RWPE2 (cell line): ENCODE measurements around the gene CYP20A1.
"Not testable (repeated sequence)": the region's sequence is repeated elsewhere in the genome, so short reads cannot be mapped to it uniquely, and the experiment has no call there.

Experiments
- ATAC-seq: fragments of 200-7000 bp; cut with Tn5 transposase; 3 replicates; pipeline ENCODE4 v1.9.1; 2021; ENCODE audit warnings: low read depth
- DNase-seq: peaks from one replicate; pipeline ENCODE4 v3.0.0-alpha.2; 2020; ENCODE audit warnings: low spot score
- H3K27ac ChIP-seq: fragments of 450-650 bp; 2 replicates; pipeline ENCODE4 v1.5.1; 2017; ENCODE audit warnings: mild to moderate bottlenecking; ENCODE audit not compliant: poor library complexity, severe bottlenecking
- H3K27me3 ChIP-seq: fragments of 250-450 bp; sonication (Bioruptor Pico); 2 replicates; pipeline ENCODE4 v1.5.1; 2021; ENCODE audit warnings: mild to moderate bottlenecking, moderate library complexity; ENCODE audit not compliant: insufficient read depth, poor library complexity, severe bottlenecking
- H3K36me3 ChIP-seq: fragments of 250-450 bp; sonication (Bioruptor Pico); 2 replicates; pipeline ENCODE4 v1.5.1; 2020; ENCODE audit warnings: low read depth, mild to moderate bottlenecking, moderate library complexity
- H3K4me1 ChIP-seq: fragments of 250-450 bp; sonication (Bioruptor Pico); 2 replicates; pipeline ENCODE4 v1.5.1; 2021; ENCODE audit warnings: mild to moderate bottlenecking, moderate library complexity; ENCODE audit not compliant: insufficient read depth, poor library complexity, severe bottlenecking
- H3K4me3 ChIP-seq: fragments of 250-450 bp; sonication (Bioruptor Pico); 2 replicates; pipeline ENCODE4 v1.5.1; 2021; ENCODE audit warnings: mild to moderate bottlenecking, moderate library complexity; ENCODE audit not compliant: severe bottlenecking
- H3K9me3 ChIP-seq: fragments of 250-450 bp; sonication (Bioruptor Pico); 2 replicates; pipeline ENCODE4 v1.5.1; 2021; ENCODE audit warnings: mild to moderate bottlenecking, moderate library complexity; ENCODE audit not compliant: severe bottlenecking
- CTCF ChIP-seq: fragments of 450-650 bp; IDR thresholded peaks from one replicate; pipeline ENCODE4 v1.5.1; 2017; ENCODE audit warnings: mild to moderate bottlenecking, moderate library complexity; ENCODE audit not compliant: poor library complexity, severe bottlenecking

Gene CYP20A1

GRCh38 chr2:203282101-203282500 lies 43.3 kb downstream of the CYP20A1 start:
- Histone ChIP-seq H3K4me1 (no peaks in the 10 kb centered on the region), H3K27ac (no peak overlapping the region), H3K27me3 (no peaks in the 10 kb centered on the region), H3K36me3 (peaks cover 77% of the 10 kb centered on the region), H3K4me3 (no peak overlapping the region), H3K9me3 (no peaks in the 10 kb centered on the region)
- no peak for ATAC-seq
- DNase-seq, result no peak
- TF ChIP-seq CTCF, result no peak

- Histone ChIP-seq H3K4me3 (no peak overlapping the region), H3K4me1 (no peaks in the 10 kb centered on the region), H3K36me3 (peaks cover 60% of the 10 kb centered on the region), H3K27ac (no peak overlapping the region), H3K27me3 (no peaks in the 10 kb centered on the region), H3K9me3 (no peaks in the 10 kb centered on the region)
- ATAC-seq, result no peak
- TF ChIP-seq CTCF, result no peak
- DNase-seq, result no peak
Observed at GRCh38 chr2:203286532-203286931, 47.7 kb downstream of the CYP20A1 start.

- Histone ChIP-seq H3K36me3 (peaks cover 5% of the 10 kb centered on the region), H3K4me1 (no peaks in the 10 kb centered on the region), H3K4me3 (no peak overlapping the region), H3K27me3 (no peaks in the 10 kb centered on the region), H3K27ac (no peak overlapping the region), H3K9me3 (no peaks in the 10 kb centered on the region)
- no peak for ATAC-seq
- no peak for DNase-seq
- TF ChIP-seq CTCF, result no peak
Observed at GRCh38 chr2:203301667-203302066, 62.8 kb downstream of the CYP20A1 start.

- H3K4me3 ChIP-seq, DNase-seq, H3K36me3 ChIP-seq, H3K27me3 ChIP-seq, ATAC-seq, H3K27ac ChIP-seq, H3K9me3 ChIP-seq, H3K4me1 ChIP-seq: not testable (repeated sequence)
Observed at GRCh38 chr2:203302586-203302985, 63.8 kb downstream of the CYP20A1 start.

- ATAC-seq, result no peak
- H3K9me3 ChIP-seq, result no peaks in the 10 kb centered on the region
- H3K27ac ChIP-seq, result no peak overlapping the region
- H3K36me3 ChIP-seq, result no peaks in the 10 kb centered on the region
- H3K4me1 ChIP-seq, result peaks cover 3% of the 10 kb centered on the region
- DNase-seq, result no peak
- no peaks in the 10 kb centered on the region for H3K27me3 ChIP-seq
- no peak overlapping the region for H3K4me3 ChIP-seq
- no peak for TF ChIP-seq CTCF
Observed at GRCh38 chr2:203310688-203311436, 72.0 kb downstream of the CYP20A1 start.
